ENCODE data around the gene LCN1.

LCN1 gene

GRCh38 chr9:135574331-135574730, 53.1 kb downstream of the LCN1 start:
- DNase-seq, result no peak

- no peak for DNase-seq
Measured at GRCh38 chr9:135574943-135575342, 53.7 kb downstream of the LCN1 start.

All from T1000 (cell line).